ENCODE results near the gene NCR1.
"Not testable (repeated sequence)": the region's sequence is repeated elsewhere in the genome, so short reads cannot be mapped to it uniquely, and the experiment has no call there.

Gene NCR1, protein sequence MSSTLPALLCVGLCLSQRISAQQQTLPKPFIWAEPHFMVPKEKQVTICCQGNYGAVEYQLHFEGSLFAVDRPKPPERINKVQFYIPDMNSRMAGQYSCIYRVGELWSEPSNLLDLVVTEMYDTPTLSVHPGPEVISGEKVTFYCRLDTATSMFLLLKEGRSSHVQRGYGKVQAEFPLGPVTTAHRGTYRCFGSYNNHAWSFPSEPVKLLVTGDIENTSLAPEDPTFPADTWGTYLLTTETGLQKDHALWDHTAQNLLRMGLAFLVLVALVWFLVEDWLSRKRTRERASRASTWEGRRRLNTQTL

DNA sequence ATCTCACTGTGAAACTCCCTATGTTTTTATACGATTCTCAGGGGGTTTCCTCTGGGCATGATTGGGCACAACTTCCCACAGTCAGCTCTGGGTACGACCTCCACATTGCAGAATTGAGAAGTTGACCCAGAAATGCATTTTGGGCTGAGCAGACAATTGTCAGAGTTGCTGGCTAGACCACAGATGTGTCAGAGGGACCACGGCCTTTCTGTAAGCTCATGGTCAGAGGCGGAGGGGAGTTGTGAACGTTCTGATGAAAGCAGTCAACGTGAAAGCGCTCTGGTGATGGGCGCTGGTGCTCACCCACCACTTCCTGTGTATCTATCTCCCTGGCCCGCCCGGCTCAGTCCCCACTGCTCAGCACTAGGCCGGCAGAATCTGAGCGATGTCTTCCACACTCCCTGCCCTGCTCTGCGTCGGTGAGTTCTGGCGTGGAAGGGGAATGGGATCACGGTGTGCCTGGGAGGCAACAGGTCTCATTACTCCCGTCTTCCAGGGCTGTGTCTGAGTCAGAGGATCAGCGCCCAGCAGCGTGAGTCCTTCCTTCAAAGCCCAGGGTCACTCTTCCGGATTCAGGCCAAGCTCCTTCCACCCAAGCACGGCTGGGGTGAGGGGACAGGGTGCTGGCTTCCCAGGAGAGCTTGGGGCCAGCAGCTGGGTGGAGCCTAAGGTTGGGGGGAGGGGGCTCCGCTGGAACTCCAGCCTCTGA is at the start of gene NCR1:
Gene NCR1 (plus strand): TSS at position 346 of the 709 bp plus-strand sequence. CDS start 40 bp downstream, at position 386.
- no peak for DNase-seq (ENCODE audit: low read depth, low spot score)

DNA sequence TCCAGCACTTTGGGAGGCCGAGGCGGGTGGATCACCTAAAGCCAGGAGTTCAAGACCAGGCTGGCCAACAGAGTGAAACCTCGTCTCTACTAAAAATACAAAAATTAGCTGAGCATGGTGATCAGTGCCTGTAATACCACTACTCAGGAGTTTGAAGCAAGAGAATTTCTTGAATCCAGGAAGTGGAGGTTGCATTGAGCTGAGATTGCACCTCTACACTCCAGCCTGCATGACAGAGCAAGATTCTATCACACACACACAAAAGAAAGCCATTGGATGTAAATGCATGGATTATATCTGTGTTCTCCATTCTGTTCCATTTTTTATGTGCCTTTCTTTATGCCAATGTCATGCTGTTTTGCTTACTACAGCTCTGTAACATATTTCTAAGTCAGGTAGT is 47.5 kb upstream of the NCR1 start:
- DNase-seq (ENCODE audit: low read depth, low spot score) = not testable (repeated sequence)

DNA sequence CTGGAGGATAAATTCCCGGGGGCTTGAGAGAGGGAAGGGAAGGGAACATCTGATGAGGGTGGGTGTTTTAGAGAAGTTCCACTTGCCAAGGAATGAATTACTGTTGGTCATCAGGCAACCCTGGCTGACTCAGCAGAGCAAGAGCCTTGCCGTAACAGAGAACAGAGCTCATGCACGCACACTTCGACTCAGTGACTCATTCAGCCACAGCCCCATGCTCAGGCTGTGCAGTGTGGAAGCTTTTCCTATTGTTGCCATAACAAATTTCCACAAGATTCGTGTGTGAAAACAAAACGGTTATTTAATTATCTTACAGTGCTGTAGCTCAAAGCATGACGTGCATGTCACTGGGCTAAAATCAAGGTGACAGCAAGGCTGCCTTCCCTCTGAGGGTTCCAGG is 46.5 kb upstream of the NCR1 start:
- not testable (repeated sequence) for DNase-seq (ENCODE audit: low read depth, low spot score)

DNA sequence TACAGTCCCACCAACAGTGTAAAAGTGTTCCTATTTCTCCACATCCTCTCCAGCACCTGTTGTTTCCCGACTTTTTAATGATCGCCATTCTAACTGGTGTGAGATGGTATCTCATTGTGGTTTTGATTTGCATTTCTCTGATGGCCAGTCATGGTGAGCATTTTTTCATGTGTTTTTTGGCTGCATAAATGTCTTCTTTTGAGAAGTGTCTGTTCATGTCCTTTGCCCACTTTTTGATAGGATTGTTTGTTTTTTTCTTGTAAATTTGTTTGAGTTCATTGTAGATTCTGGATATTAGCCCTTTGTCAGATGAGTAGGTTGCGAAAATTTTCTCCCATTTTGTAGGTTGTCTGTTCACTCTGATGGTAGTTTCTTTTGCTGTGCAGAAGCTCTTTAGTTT is 42.5 kb upstream of the NCR1 start:
- not testable (repeated sequence) for DNase-seq (ENCODE audit: low read depth, low spot score)

DNA sequence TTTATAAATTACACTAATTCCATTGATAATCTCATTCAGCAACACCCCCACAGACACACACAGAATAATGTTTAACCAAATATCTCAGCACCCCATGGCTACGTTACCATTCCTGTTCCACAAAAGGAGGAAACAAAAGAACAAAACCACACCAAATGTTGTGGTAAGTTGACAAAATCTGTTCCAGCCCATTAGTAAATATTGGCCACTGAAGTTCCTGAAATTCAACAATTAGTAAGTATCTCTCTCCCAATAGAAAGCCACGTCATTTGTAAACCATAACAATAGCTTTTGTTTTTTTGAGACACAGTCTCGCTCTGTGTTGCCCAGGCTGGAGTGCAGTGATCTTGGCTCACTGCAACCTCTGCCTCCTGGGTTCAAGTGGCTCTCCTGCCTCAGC is 34.3 kb upstream of the NCR1 start:
- DNase-seq (ENCODE audit: low read depth, low spot score) = no peak

DNA sequence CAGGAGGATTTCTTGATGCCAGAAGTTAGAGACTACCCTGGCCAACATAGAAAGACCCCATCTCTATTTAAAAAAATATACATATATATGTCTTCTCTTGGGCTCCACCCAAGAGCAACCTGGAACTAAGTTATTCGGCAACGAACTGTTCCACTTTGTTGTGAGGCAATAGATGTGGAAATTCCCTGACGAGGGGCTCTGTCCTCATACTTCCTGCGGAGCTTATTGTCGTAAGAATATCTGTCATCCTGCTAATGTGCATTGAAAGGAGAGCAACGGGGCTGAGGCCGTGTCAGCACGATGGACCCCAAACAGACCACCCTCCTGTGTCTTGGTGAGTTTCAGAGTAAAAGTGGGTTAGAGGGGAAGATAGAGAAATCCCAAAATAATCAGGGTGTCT is 32.0 kb upstream of the NCR1 start, which contains the start of gene FCAR:
Gene FCAR (plus strand): TSS at position 246 of the 400 bp plus-strand sequence. CDS start 55 bp downstream, at position 301.
- no peak for DNase-seq (ENCODE audit: low read depth, low spot score)

DNA sequence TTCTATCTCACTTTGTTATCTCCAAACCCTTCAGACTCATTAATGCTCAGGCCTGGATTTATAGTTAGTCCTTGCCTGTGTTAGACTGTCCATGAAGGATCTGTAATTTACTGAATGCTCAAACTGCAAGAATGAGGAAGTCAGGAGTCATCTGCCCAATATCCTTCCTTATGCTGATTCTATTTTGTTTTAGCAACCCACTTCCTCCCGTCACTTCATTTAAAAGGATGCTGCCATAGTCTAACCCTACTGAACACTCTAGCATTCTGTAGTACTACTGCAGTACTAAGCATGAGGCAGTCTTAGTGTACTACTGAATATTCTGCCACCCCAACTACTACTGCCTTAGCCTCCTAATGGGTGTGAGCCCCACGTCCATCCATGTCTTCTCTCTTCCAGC is 30.4 kb upstream of the NCR1 start:
- no peak for DNase-seq (ENCODE audit: low read depth, low spot score)

DNA sequence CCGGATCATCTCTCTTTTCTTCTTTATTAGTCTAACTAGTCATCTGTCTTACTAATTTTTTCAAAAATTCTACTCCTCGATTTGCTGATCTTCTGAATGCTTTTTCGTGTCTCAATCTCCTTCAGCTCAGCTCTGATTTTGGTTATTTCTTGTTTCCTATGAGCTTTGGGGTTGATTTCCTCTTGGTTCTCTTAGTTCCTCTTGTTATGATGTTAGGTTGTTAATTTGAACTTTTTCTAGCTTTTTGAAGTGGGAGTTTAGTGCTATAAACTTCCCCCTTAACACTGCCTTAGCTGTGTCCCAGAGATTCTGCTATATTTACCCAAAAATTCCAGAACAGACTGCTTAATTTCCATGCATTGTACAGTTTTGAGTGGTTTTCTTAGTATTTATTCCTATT is 28.5 kb upstream of the NCR1 start:
- no peak for DNase-seq (ENCODE audit: low read depth, low spot score)

DNA sequence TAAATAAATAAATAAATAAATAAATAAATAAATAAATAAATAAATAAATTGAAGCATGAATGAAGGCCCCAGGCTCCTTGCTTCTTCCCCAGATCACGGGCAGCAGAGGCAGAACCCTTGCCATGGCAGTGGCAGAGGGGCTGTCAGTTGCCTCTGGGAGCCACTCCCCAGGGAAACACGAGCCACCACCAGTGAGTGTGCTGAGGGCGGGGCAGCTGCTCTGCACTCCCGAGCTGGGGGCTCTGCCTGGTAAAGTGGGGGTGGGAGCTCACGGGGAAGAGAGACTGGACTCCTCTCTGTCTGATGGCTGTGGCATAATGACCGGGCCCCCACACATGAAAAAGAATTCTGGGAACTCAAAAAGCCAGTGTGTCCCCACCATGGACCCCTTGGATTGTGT is 24.1 kb upstream of the NCR1 start:
- no peak for DNase-seq (ENCODE audit: low read depth, low spot score)

DNA sequence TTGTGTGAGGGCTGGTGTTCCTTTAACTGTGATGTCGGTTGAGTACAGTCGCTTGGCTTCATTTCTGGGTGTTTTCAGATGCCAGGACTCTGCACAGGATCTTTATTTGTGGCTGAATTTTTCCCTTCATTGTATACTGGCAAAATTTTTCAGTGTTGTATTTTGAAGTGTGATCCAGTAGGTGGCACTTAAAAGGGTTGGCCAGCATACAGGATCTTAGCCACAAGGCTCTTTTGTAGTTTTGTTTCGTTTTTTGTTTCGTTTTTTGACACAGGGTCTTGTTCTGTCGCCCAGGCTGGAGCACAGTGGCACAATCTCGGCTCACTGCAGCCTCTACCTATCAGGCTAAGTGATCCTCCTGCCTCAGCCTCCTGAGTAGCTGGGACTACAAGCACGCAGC is 23.2 kb upstream of the NCR1 start:
- DNase-seq (ENCODE audit: low read depth, low spot score) = no peak

DNA sequence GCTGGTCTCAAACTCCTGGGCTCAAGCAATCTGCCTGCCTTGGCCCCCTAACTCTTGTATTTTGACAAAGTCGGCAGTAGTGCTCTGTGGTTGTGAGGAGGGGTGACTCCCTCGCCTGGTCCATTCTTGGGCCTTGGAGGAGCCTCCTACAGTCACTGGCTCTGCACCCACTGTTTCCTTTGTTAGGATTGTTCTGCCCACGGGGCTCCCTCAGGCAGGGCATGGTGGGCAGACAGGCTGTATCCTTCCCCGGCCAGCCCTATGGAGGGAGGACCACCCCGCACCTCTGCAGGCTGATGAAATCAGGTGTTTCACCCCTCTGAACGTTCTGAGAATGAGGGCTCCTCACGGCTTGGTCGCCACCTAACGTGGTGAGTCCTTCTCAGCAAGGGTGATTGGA is 22.7 kb upstream of the NCR1 start:
- DNase-seq (ENCODE audit: low read depth, low spot score) = no peak

DNA sequence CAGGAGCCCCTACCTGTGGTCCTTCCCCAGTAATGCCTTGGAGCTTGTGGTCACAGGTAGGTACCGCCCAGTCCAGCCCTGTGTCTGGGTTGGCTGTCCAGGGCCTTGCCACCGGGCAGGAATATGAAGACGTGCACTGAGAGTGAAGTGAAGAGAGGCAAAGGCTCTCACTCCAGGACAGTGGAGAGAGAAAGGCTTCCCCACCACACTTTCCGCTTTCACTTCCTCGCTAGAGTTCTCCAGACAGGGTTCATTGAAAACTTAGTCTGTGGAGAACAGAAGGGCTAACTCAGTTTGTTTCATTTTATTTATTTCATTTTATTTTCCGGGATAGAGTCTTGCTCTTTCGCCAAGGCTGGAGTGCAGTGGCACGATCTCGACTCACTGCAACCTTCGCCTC is 17.7 kb upstream of the NCR1 start:
- no peak for DNase-seq (ENCODE audit: low read depth, low spot score)

DNA sequence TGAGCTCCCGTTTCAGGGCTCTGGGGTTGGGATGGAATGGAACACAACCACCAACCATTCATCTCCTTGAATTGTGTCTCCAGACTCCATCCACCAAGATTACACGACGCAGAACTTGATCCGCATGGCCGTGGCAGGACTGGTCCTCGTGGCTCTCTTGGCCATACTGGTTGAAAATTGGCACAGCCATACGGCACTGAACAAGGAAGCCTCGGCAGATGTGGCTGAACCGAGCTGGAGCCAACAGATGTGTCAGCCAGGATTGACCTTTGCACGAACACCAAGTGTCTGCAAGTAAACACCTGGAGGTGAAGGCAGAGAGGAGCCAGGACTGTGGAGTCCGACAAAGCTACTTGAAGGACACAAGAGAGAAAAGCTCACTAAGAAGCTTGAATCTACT is 16.4 kb upstream of the NCR1 start:
- DNase-seq (ENCODE audit: low read depth, low spot score) = no peak

DNA sequence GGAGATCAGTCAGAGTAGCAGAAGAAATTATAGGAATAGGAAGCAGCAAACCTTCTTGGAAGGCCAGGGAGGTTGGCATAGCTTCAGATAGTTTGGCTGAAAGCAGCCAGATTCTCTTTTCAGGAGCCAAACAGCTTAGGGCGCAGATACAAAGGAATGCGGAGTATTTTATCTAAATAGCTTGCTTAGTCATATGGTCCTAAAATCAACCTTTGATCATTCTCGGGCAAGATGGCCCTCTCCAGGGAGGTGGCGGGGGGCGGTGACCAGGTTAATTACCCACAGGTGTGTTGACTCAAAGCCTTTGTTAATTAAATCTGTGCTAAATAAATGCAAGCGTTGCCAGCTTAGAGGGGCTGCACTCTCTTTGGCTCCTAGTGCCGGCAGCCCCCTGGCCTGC is 12.5 kb upstream of the NCR1 start:
- no peak for DNase-seq (ENCODE audit: low read depth, low spot score)

DNA sequence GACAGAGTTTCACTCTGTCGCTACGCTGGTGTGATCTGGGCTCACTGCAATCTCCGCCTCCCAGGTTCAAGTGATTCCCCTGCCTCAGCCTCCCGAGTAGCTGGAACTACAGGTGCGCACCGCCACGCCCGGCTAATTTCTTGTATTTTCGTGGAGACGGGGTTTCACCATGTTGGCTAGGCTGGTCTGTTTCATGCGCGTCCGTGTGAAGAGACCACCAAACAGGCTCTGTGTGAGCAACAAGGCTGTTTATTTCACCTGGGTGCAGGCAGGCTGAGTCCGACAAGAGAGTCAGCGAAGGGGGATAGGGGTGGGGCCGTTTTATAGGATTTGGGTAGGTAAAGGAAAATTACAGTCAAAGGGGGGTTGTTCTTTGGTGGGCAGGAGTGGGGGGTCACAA is 11.8 kb upstream of the NCR1 start:
- DNase-seq (ENCODE audit: low read depth, low spot score) = not testable (repeated sequence)

DNA sequence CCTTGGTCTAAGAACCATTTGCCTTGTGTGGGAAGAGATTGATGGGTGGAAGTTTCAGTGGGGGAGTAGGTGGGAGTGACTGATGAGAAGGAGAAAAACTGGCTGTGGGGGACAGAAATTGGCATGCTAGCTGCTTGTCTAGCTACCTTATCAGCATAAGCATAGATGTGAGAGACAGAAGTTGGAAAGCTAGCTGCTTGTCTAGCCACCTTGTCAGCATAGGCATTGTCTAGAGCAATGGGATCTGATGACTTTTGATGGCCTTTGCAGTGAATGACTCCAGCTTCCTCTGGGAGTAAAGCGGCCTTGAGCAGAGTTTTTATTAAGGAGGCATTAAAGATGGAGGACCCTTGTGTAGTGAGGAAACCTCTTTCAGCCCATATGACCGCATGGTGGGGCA is 9.9 kb upstream of the NCR1 start:
- DNase-seq (ENCODE audit: low read depth, low spot score) = no peak

DNA sequence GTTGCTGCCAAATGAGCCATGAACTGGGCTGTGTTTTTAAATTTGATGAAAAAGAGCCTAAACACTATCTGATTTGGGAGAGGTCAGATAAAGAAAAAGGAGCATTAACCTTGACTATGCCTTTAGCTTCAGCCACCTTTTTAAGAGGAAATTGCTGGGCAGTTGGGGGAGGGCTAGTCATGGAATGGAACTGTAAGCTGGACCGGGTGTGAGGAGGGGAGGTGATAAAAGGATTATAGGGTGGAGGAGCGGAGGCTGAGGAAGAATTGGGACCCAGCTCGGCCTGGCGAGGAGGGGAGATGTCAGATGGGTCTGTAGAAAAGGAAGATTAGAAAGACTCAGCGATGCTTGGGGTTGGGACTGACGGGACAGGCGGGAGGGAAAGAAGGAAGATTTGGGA is 7.3 kb upstream of the NCR1 start:
- not testable (repeated sequence) for DNase-seq (ENCODE audit: low read depth, low spot score)

DNA sequence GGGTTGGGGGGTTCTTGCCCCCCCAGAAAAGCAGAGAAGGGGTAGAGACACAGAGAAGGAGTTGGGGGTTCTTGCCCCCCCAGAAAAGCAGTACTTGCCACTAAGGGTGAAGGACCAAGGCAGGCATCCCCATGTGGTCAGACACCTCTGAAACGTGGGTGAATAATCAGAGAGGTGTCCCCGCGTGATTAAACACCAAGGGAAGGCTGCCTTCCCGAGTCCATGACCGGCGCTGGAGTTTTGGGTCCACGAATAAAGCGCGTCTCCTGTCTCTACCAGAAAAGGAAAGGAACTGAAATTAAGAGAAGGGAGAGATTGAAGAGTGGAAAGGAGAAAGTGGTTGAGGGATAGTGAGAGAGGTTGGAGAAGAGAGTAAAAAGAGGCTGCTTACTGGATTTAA is 6.3 kb upstream of the NCR1 start:
- DNase-seq (ENCODE audit: low read depth, low spot score) = not testable (repeated sequence)

DNA sequence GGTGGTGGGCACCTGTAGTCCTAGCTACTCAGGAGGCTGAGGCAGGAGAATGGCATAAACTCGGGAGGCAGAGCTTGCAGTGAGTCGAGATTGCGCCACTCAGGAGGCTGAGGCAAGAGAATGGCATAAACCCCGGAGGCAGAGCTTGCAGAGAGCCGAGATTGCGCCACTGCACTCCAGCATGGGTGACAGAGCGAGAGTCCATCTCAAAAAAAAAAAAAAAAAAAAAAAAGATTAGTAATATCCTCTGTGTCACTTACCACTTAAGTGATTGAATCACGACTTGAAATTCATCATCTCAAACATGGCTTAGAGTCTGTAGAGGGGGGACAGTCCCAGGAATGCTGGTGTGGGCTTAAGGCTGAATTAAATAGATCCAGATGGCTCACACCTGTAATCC is 4.8 kb upstream of the NCR1 start:
- not testable (repeated sequence) for DNase-seq (ENCODE audit: low read depth, low spot score)

DNA sequence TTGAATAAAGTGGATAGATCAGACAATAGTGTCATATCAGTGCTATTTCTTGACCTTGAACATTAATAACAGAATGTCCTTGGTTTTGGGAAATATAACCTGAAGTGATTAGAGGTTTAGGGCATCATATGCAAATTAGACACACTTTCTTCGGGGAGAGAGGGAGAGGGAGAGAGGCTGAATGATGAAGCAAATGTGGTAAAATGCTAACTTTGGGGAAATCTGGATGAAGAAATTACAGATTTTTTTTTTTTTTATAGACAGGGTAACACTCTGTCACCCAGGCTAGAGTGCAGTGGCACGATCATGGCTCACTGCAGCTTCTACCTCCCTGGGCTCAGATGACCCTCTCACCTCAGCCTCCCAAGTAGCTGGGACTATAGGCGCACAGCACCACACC is 3.9 kb upstream of the NCR1 start:
- no peak for DNase-seq (ENCODE audit: low read depth, low spot score)

DNA sequence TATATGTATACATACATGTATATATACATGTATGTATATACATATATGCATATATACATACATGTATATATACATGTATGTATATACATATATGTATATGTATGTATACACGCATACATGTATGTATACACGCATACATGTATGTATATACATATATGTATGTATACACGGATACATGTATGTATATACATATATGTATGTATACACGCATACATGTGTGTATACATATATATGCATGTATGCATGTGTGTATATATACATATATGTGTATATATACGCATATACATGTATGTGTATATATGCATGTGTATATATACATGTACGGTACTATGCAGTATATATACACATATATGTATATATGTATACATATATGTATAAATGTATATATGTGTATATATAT is 2.6 kb upstream of the NCR1 start:
- DNase-seq (ENCODE audit: low read depth, low spot score) = no peak

DNA sequence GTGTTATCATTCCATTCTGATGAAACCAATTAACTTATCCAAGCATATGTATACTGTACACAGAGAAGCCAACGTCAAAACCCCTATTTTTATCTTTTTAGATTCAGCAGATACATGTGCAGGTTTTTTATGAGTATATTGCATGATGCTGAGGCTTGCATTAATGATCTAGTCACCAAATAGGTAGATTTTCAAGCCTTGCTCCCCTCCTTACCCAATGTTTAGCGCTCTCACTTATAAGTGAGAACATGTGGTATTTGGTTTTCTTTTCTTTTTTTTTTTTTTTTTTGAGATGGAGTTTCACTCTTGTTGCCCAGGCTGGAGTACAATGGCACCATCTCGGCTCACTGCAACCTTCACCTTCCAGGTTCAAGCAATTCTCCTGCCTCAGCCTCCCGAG is 1.7 kb upstream of the NCR1 start:
- DNase-seq (ENCODE audit: low read depth, low spot score) = not testable (repeated sequence)

DNA sequence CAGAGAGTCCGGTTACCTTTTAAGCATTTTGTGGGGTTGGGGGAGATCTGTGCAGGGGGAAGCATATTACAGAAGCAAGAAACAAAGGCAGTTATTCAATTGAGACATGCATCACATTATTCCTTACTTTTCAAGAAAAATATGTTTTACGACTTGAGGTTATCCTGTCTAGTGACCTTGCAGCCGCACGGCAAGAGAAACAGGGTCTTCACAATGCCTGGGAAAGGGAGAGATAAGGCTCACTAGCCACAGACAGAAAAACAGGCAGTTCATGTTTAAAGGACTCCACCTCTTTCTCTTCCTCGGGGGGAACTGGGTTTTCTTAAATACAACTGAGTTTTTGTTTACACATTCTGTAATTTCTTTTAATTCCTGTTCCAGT is 536 bp upstream of the NCR1 start:
- DNase-seq (ENCODE audit: low read depth, low spot score) = no peak
